Limb (tissue), 2 donors: ENCODE data around the gene DHRS3.
A peak's percentile ranks its signal among the peaks of the same experiment; 100 is the strongest.

ENCODE experiments used
- DNase-seq, 2 donors: peaks; one replicate each; pipeline ENCODE4 v3.0.0-alpha.2; 2016; ENCODE audit errors: extremely low spot score in 2 of 2

DHRS3 gene

GRCh38 chr1:12599657-12600056 is 18.4 kb downstream of the DHRS3 start:
- no peak for DNase-seq

GRCh38 chr1:12598974-12599373 is 19.0 kb downstream of the DHRS3 start:
- DNase-seq = no peak

- no peak for DNase-seq
Observed at GRCh38 chr1:12597792-12598191, 20.2 kb downstream of the DHRS3 start.

- peak; percentile 62 to 83 for DNase-seq
Observed at GRCh38 chr1:12596007-12596821, 21.8 kb downstream of the DHRS3 start.

GRCh38 chr1:12595757-12596006 is 22.3 kb downstream of the DHRS3 start:
- no peak for DNase-seq

GRCh38 chr1:12594966-12595756 is 22.8 kb downstream of the DHRS3 start:
- DNase-seq = peak in 1 of 2 donors; percentile 81

GRCh38 chr1:12594490-12594889 is 23.5 kb downstream of the DHRS3 start:
- DNase-seq = no peak

- no peak for DNase-seq
Observed at GRCh38 chr1:12593621-12594066, 24.4 kb downstream of the DHRS3 start.

- DNase-seq = no peak
Observed at GRCh38 chr1:12592496-12592895, 25.5 kb downstream of the DHRS3 start.

GRCh38 chr1:12591267-12591938 is 26.6 kb downstream of the DHRS3 start:
- no peak for DNase-seq

GRCh38 chr1:12588695-12589094 is 29.3 kb downstream of the DHRS3 start:
- DNase-seq = no peak

- DNase-seq = no peak
Observed at GRCh38 chr1:12587981-12588640, 29.9 kb downstream of the DHRS3 start.

- no peak for DNase-seq
Observed at GRCh38 chr1:12585951-12586942, 31.8 kb downstream of the DHRS3 start.

GRCh38 chr1:12585536-12585935 is 32.5 kb downstream of the DHRS3 start:
- DNase-seq = no peak

- no peak for DNase-seq
Observed at GRCh38 chr1:12584900-12585525, 33.0 kb downstream of the DHRS3 start.

- no peak for DNase-seq
Observed at GRCh38 chr1:12583484-12583883, 34.5 kb downstream of the DHRS3 start.

- DNase-seq = no peak
Observed at GRCh38 chr1:12582649-12583048, 35.4 kb downstream of the DHRS3 start.

GRCh38 chr1:12581179-12581578 is 36.8 kb downstream of the DHRS3 start:
- peak in 1 of 2 donors; percentile 18 for DNase-seq

- DNase-seq = no peak
Observed at GRCh38 chr1:12580054-12580887, 37.7 kb downstream of the DHRS3 start.
